GM06990 (cell line): ENCODE measurements around the gene MIEF2.

Experiments used
- DNase-seq: peaks from one replicate; pipeline ENCODE4 v3.0.0-alpha.2; 2011; ENCODE audit not compliant: insufficient read length; ENCODE audit errors: extremely low read depth
- H3K27me3 ChIP-seq: replicated peaks from 2 replicates; pipeline ENCODE4 v1.6.0; 2011; ENCODE audit warnings: low read length; ENCODE audit not compliant: control insufficient read depth, insufficient read depth
- H3K36me3 ChIP-seq: 2 replicates; pipeline ENCODE4 v1.5.1; 2011; ENCODE audit warnings: low read length; ENCODE audit not compliant: control insufficient read depth, insufficient read depth
- H3K4me3 ChIP-seq: replicated peaks from 2 replicates; pipeline ENCODE4 v1.5.1; 2011; ENCODE audit warnings: low read depth, mild to moderate bottlenecking, control low read depth, low read length
- CTCF ChIP-seq: IDR thresholded peaks from 2 replicates; pipeline ENCODE4 v1.5.1; 2011; ENCODE audit warnings: low read length, control low read depth, mild to moderate bottlenecking, inconsistent platforms; ENCODE audit not compliant: insufficient read depth, poor library complexity, severe bottlenecking

Gene MIEF2

GRCh38 chr17:18254888-18255649 lies 5.4 kb upstream of the MIEF2 start:
- H3K27me3 ChIP-seq: no peaks in the 10 kb centered on the region
- no peak for TF ChIP-seq CTCF
- H3K4me3 ChIP-seq: no peak overlapping the region
- DNase-seq: no peak
- H3K36me3 ChIP-seq: peaks cover 33% of the 10 kb centered on the region

- peaks cover 25% of the 10 kb centered on the region for H3K36me3 ChIP-seq
- H3K4me3 ChIP-seq: no peak overlapping the region
- no peak for TF ChIP-seq CTCF
- DNase-seq: no peak
- H3K27me3 ChIP-seq: no peaks in the 10 kb centered on the region
Measured at GRCh38 chr17:18256351-18256750, 4.1 kb upstream of the MIEF2 start.

- Histone ChIP-seq H3K4me3 (no peak overlapping the region), H3K36me3 (peaks cover 23% of the 10 kb centered on the region), H3K27me3 (no peaks in the 10 kb centered on the region)
- no peak for DNase-seq
- TF ChIP-seq CTCF: no peak
Measured at GRCh38 chr17:18256776-18257175, 3.7 kb upstream of the MIEF2 start.

- Histone ChIP-seq H3K36me3 (peaks cover 18% of the 10 kb centered on the region), H3K4me3 (peak overlapping the region; percentile 87), H3K27me3 (no peaks in the 10 kb centered on the region)
- no peak for DNase-seq
- no peak for TF ChIP-seq CTCF
Measured at GRCh38 chr17:18257268-18257981, 3.0 kb upstream of the MIEF2 start.

GRCh38 chr17:18257982-18258355 lies 2.5 kb upstream of the MIEF2 start:
- H3K36me3 ChIP-seq: peaks cover 15% of the 10 kb centered on the region
- TF ChIP-seq CTCF: no peak
- H3K4me3 ChIP-seq: peak overlapping the region; percentile 87
- no peaks in the 10 kb centered on the region for H3K27me3 ChIP-seq
- peak; percentile 56 for DNase-seq
